GM23338 (cell line): ENCODE results near the gene ERO1B. TPM values are rescaled to one million over a fixed set of nuclear protein-coding genes. Genes with fewer than 3 reads are reported as not detected.

Source experiments
- ATAC-seq: fragments of 200-7000 bp; cut with Tn5 transposase; 3 replicates; pipeline ENCODE4 v1.9.1; 2020
- DNase-seq: peaks from one replicate; pipeline ENCODE4 v3.0.0-alpha.2; 2015; ENCODE audit warnings: low spot score
- H2AFZ ChIP-seq: fragments of 200-600 bp; sonication (generic); 2 replicates; pipeline ENCODE4 v1.8.0; 2016; ENCODE audit warnings: antibody characterized with exemption, mild to moderate bottlenecking, moderate library complexity
- H3F3A ChIP-seq: fragments of 200-600 bp; sonication (generic); replicated peaks from 2 replicates; pipeline ENCODE4 v1.8.0; 2017; ENCODE audit warnings: antibody characterized with exemption, mixed run types, low read depth
- H3K27ac ChIP-seq: fragments of 200-600 bp; sonication (generic); 2 replicates; pipeline ENCODE4 v1.6.1; 2016; ENCODE audit warnings: low read depth
- H3K27me3 ChIP-seq: fragments of 200-600 bp; sonication (generic); 2 replicates; pipeline ENCODE4 v1.8.0; 2016; ENCODE audit warnings: mild to moderate bottlenecking, mixed run types, moderate library complexity; ENCODE audit not compliant: insufficient read depth
- H3K36me3 ChIP-seq: fragments of 200-600 bp; sonication (generic); 2 replicates; pipeline ENCODE4 v1.8.0; 2016; ENCODE audit warnings: mild to moderate bottlenecking; ENCODE audit not compliant: insufficient read depth
- H3K4me1 ChIP-seq: fragments of 200-600 bp; sonication (generic); 2 replicates; pipeline ENCODE4 v1.8.0; 2016; ENCODE audit warnings: mild to moderate bottlenecking, moderate library complexity; ENCODE audit not compliant: insufficient read depth
- H3K4me2 ChIP-seq: fragments of 200-600 bp; sonication (generic); 2 replicates; pipeline ENCODE4 v1.7.1; 2017; ENCODE audit warnings: mixed run types
- H3K4me3 ChIP-seq: fragments of 200-600 bp; sonication (generic); 2 replicates; pipeline ENCODE4 v1.6.1; 2016; ENCODE audit warnings: mixed run types
- H3K79me2 ChIP-seq: fragments of 200-600 bp; sonication (generic); replicated peaks from 2 replicates; pipeline ENCODE4 v1.8.0; 2017; ENCODE audit warnings: mild to moderate bottlenecking; ENCODE audit not compliant: insufficient read depth
- H3K9me2 ChIP-seq: fragments of 200-600 bp; sonication (generic); 2 replicates; pipeline ENCODE4 v1.8.0; 2017; ENCODE audit not compliant: insufficient read depth
- H4K20me1 ChIP-seq: fragments of 200-600 bp; sonication (generic); replicated peaks from 2 replicates; pipeline ENCODE4 v1.8.0; 2017; ENCODE audit warnings: mild to moderate bottlenecking; ENCODE audit not compliant: insufficient read depth
- H3K27ac Mint-ChIP-seq: 2 replicates; pipeline ENCODE4 v1.8.0; 2020; ENCODE audit warnings: inconsistent platforms, mild to moderate bottlenecking, moderate library complexity, mixed read lengths
- H3K27me3 Mint-ChIP-seq: 3 replicates; pipeline ENCODE4 v1.8.0; 2022; ENCODE audit warnings: low read depth, mild to moderate bottlenecking, moderate library complexity, mixed read lengths, inconsistent platforms; ENCODE audit not compliant: insufficient read depth, poor library complexity
- H3K36me3 Mint-ChIP-seq: 3 replicates; pipeline ENCODE4 v1.8.0; 2021; ENCODE audit warnings: low read depth, mild to moderate bottlenecking, inconsistent platforms, moderate library complexity, mixed read lengths
- H3K4me1 Mint-ChIP-seq: 3 replicates; pipeline ENCODE4 v1.8.0; 2020; ENCODE audit warnings: mild to moderate bottlenecking, inconsistent platforms, mixed read lengths
- H3K4me3 Mint-ChIP-seq: 3 replicates; pipeline ENCODE4 v1.8.0; 2021; ENCODE audit warnings: moderate library complexity, mild to moderate bottlenecking, inconsistent platforms, mixed read lengths
- H3K9me3 Mint-ChIP-seq: 3 replicates; pipeline ENCODE4 v1.8.0; 2020; ENCODE audit warnings: moderate library complexity, mild to moderate bottlenecking, inconsistent platforms, mixed read lengths
- CREB1 ChIP-seq: fragments of 250-450 bp; sonication (Bioruptor Pico); IDR thresholded peaks from 2 replicates; pipeline ENCODE4 v1.5.0; 2020; ENCODE audit warnings: low read depth, mild to moderate bottlenecking, moderate library complexity
- CTCF ChIP-seq, 2 experiments: fragments of 200-600 bp in 1 of 2; sonication (generic) in 1 of 2; conservative IDR thresholded peaks; 2 replicates each; pipeline versions ENCODE4 v1.5.1 to v1.6.1; 2016 to 2017; ENCODE audit warnings: antibody characterized with exemption in 2 of 2, low read depth in 2 of 2, mild to moderate bottlenecking in 2 of 2, moderate library complexity in 1 of 2
- ETS1 ChIP-seq: IDR thresholded peaks from 2 replicates; pipeline ENCODE4 v1.6.1; 2016; ENCODE audit warnings: antibody characterized with exemption
- EZH2 ChIP-seq: fragments of 200-600 bp; sonication (generic); IDR thresholded peaks from one replicate; pipeline ENCODE4 v1.8.0; 2017; ENCODE audit warnings: antibody characterized with exemption, mild to moderate bottlenecking, low read depth; ENCODE audit not compliant: unreplicated experiment
- EZH2phosphoT487 ChIP-seq: fragments of 200-600 bp; sonication (generic); IDR thresholded peaks from one replicate; pipeline ENCODE4 v1.8.1; 2018; ENCODE audit warnings: antibody characterized with exemption; ENCODE audit not compliant: unreplicated experiment
- JUNB ChIP-seq: IDR thresholded peaks from one replicate; pipeline ENCODE4 v1.6.1; 2016; ENCODE audit warnings: antibody characterized with exemption; ENCODE audit not compliant: unreplicated experiment
- NANOG ChIP-seq: IDR thresholded peaks from 2 replicates; pipeline ENCODE4 v1.6.1; 2016; ENCODE audit warnings: antibody characterized with exemption, borderline replicate concordance
- POLR2AphosphoS5 ChIP-seq: IDR thresholded peaks from 2 replicates; pipeline ENCODE4 v1.6.1; 2016; ENCODE audit warnings: antibody characterized with exemption, low read depth
- REST ChIP-seq: IDR thresholded peaks from one replicate; pipeline ENCODE4 v1.6.1; 2018; ENCODE audit warnings: antibody characterized with exemption; ENCODE audit not compliant: unreplicated experiment
- STAT1 ChIP-seq: IDR thresholded peaks from one replicate; pipeline ENCODE4 v1.6.1; 2016; ENCODE audit warnings: antibody characterized with exemption; ENCODE audit not compliant: unreplicated experiment
- ZNF114 ChIP-seq: fragments of 250-450 bp; sonication (Bioruptor Pico); IDR thresholded peaks from 2 replicates; pipeline ENCODE4 v1.5.0; 2020; ENCODE audit warnings: mild to moderate bottlenecking, moderate library complexity
- ZNF331 ChIP-seq: fragments of 250-450 bp; sonication (Bioruptor Pico); IDR thresholded peaks from 2 replicates; pipeline ENCODE4 v1.5.0; 2020; ENCODE audit warnings: low read depth, mild to moderate bottlenecking, moderate library complexity
- ZNF462 ChIP-seq: fragments of 250-450 bp; sonication (Bioruptor Pico); IDR thresholded peaks from 2 replicates; pipeline ENCODE4 v1.5.0; 2020; ENCODE audit warnings: mild to moderate bottlenecking, moderate library complexity
- polyA plus RNA-seq: library from polyadenylated mRNA; unstranded; fragments of >200 nt; fragmentation: Nextera tagmentation; extraction: Ambion mirVana; gene quantifications from 2 replicates; pipeline ENCODE4 v1.2.1, GENCODE V29; 2016
- total RNA-seq: library from RNA; depleted of rRNA; stranded (reverse); fragments of >200 nt; shearing (Covaris generic); gene quantifications from 2 replicates; pipeline ENCODE4 v1.2.3, GENCODE V29; 2014

ERO1B gene
- total and polyA plus RNA-seq, 2 experiments from 2014 or later, result 2.4 to 3.6 TPM

- Mint-ChIP-seq H3K4me3 (no peak overlapping the region), H3K27me3 (no peaks in the 10 kb centered on the region), H3K27ac (no peak overlapping the region), H3K4me1 (no peaks in the 10 kb centered on the region), H3K36me3 (peaks cover 28% of the 10 kb centered on the region), H3K9me3 (peaks cover 28% of the 10 kb centered on the region)
- H3K79me2 ChIP-seq, result no peaks in the 10 kb centered on the region
- no peaks in the 10 kb centered on the region for H4K20me1 ChIP-seq
- no peak overlapping the region for H3K4me3 ChIP-seq
- no peaks in the 10 kb centered on the region for H3K27me3 ChIP-seq
- no peak overlapping the region for H3K27ac ChIP-seq
- no peak for DNase-seq
- H3K9me2 ChIP-seq, result no peaks in the 10 kb centered on the region
- no peak for ATAC-seq
- H3K36me3 ChIP-seq, result peaks cover 2% of the 10 kb centered on the region; the same call in 1 of the 2 replicates
- no peaks in the 10 kb centered on the region for H3K4me1 ChIP-seq
- H2AFZ ChIP-seq, result no peak overlapping the region
- H3K4me2 ChIP-seq, result no peak overlapping the region
- no peaks in the 10 kb centered on the region for H3F3A ChIP-seq
- TF ChIP-seq CTCF (conservative IDR thresholded peaks at IDR 0.05; ENCODE audit: low read depth in 2 of 2) (no peak), REST (no peak), ETS1 (no peak), CREB1 (no peak), EZH2 (no peak), ZNF114 (CRISPR knock-in tag) (no peak), ZNF331 (CRISPR knock-in tag) (no peak), POLR2AphosphoS5 (no peak), STAT1 (no peak), NANOG (no peak), JUNB (no peak), EZH2phosphoT487 (no peak), ZNF462 (CRISPR knock-in tag) (no peak)
These were observed 23.6 kb downstream of the ERO1B start for GRCh38 chr1:236258114-236258622.
